GM18873 (cell line): ENCODE results near the gene TSPEAR.
"Not testable (repeated sequence)": the region's sequence is repeated elsewhere in the genome, so short reads cannot be mapped to it uniquely, and the experiment has no call there.

ENCODE experiments used
- ATAC-seq: cut with Tn5 transposase; IDR thresholded peaks from one replicate; pipeline ENCODE4 v1.9.1; 2021; ENCODE audit warnings: mild to moderate bottlenecking, moderate library complexity, moderate number of reproducible peaks; ENCODE audit not compliant: unreplicated experiment, low FRiP score

TSPEAR gene

DNA sequence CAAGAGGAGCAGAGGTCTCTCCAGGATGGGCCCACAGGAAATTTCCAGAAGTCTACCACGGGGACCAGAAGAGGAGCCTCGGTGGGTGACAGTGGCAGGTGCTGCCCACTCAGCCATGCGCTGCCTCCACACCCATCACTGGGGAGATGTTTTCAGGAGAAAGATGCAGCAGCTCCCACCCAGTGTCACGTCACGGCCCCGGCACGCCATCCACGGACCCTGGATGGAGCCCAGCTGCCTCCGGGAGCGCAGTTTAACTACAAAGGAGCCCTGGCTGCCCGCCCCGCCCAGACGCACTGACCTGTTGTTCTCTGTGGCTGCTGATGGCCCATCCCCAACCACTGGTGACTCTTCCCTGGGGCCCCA lies 6.8 kb downstream of the TSPEAR start:
- no peak for ATAC-seq

DNA sequence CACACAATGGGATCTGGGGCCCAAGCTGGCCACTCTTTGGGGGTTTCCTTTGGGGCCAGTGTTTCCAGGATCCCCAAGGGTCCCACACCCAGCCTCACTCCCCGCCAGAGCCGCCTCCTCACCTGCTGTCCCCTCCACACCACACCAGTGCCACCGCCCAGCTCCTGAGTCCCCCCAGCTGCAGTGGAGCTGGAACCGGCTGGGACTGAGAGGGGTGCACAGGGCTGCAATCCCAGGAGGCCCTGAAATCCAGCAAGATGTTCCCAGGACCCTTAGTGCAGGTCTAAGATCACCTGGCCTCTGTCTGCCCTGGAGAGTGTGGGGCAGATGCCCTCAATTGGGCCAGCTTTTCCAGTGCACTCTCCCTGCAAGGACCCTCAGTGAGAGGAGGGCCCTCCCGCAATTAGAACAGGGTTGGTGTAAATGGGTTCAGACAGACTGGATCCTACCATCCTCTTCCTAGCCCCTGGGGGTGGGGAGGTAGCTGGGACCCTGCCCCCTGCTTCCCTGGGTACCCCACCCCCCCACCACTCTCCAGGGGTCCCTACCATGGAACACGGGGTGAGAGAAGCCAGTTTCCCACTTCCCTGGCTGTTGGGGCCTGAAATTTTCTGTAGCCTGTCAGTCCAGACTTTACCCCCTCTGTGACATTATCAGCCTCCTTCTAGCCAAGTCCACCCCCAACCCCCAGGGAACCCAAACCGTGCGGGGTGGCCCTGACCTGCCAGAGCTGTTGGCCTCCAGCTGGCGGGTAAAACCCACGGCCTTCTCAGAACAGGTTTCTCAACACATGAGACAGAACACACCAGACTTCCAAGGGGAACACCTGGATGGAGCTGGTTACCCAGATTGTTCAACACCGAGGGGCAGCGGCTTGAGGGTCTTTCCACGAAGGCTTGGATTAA lies 7.4 kb downstream of the TSPEAR start:
- ATAC-seq: no peak

DNA sequence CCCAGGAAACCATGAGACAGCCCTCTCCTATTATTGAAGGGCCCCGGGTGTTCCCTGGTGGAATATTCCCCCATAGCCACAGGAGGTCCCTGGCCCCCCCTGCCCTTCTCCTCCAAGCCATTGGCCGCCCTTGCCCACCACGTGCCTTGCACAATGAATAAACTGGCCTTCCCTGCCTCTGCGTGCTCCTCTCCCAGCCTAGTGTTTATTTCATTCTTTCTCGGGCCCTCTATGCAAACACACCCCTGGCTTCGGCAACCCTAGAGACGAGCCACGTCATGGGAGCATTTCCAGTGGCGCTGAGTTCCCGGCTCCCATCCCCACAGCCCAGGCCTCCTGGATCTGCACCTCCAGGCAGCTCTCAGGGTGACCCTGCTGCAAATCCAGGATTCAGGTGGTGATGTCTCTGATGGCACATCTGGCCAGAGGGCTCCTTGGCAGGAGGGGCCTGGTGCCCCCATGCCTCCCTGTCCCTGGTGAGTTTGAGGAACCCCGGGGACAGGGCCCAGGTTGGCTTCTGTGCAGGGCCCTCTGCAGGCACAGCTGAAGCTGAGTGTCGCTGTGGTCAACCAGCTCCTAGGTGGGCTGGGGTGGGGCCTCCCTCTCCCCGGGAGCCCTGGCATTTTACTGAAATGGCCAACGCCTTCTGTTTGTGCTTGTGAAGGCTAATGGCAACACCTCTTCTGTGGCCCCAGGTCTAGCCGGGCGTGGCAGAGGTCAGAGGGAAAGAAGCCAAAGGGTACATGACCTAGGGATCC lies 8.2 kb downstream of the TSPEAR start:
- no peak for ATAC-seq

DNA sequence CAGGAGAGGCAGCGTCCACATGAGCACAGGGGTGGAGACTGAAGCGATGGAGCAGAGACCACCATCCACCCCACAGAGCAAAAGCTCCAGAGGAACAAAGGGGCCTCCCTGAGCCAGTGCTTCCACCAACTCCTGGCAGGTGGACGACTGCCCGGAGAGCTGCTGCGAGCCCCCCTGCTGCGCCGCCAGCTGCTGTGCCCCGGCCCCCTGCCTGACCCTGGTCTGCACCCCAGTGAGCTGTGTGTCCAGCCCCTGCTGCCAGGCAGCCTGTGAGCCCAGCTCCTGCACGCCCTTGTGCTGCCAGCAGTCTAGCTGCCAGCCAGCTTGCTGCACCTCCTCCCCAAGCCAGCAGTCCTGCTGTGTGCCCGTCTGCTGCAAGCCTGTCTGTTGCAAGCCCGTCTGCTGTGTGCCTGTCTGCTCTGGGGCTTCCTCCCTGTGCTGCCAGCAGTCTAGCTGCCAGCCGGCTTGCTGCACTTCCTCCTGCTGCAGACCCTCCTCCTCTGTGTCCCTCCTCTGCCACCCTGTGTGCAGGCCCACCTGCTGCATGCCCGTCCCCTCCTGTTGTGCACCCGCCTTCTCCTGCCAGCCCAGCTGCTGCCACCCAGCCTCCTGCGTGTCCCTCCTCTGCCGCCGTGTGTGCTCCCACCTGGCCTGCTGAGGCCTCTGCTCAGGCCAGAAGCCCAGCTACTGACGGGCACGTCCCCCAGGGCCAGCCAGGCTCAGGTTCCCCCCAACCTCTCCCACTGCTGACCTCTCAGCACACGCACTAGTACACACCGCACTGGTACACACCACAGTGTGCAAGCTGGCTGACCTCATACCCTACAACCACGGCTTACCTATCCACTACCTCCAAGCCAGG lies 9.0 kb downstream of the TSPEAR start:
- no peak for ATAC-seq

DNA sequence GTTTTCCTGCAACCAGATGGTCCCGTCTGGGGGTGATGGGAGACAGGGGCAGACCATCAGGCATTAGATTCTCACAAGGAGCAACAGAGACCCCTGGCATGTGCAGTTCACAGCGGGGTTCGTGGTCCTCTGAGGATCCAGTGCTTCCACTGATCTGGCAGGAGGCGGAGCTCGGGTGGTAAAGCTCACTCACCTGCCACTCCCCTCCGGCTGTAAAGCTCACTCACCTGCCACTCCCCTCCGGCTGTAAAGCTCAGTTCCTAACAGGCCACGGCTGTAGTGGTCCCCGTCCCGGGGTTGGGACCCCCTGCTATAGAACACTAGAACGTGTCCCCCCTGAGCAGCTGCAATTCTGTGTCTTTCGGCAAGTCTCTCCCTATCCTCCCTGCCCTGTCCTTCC lies 9.8 kb downstream of the TSPEAR start:
- ATAC-seq: no peak

DNA sequence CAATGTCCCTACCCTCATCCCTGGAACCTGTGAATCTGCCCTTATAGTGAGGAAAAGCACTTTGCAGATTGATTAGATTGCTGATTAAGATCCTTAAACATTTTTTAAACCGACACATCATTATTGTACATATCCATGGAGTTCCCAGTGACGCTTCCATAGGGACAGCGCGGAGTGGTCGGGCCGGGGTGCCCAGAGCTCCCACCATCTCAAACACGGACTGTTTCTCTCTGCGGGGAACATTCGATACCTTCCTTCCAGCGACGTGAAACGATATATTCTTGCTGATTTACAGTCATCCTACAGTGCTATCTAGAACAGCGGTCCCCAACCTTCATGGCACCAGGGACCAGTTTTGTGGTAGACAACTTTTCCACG lies 10.4 kb downstream of the TSPEAR start:
- ATAC-seq: no peak

DNA sequence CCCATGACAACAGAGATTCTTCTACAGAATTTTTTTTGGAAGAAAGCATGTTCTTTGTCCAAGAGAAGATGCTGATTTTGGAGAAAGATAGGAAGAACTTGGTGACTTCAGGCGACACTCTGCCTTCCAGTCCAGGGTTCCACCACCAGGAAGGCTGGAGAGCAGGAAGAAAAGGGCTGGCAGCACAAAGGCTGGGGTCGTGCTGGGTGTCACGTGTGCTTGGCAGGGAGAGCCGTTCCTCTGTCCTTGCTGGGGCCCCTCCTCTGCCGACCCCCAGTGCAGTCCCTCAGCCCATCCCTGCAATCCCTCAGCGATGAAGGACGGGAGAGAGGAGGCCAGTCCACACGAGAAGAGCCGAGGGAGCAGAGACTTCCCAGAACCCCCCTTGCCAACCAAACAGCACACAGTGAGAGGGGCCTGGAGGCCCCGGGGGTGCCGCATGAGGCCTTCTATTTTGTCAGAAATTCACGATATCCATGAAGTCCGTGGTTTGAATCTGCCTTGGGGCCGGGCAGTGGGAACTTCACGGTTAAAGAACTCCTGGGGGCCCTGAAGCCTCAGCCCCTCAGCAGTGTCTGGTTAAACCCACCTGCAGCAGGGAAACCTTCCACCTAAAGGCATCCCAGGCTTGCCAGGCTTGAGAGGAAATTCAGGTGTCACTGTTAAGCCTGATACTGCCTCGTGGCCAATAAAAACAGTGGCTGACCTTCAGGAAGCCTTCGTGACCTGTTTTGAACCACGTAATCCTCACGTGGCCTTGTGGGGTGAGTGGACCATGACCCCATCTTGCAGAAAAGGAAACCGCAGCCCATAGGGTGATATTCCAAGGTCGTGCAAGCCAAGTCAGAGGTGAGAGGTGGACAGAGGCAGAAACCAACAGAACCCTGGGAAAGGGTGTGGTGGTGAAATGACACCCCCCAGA lies 11.0 kb downstream of the TSPEAR start:
- ATAC-seq: no peak

DNA sequence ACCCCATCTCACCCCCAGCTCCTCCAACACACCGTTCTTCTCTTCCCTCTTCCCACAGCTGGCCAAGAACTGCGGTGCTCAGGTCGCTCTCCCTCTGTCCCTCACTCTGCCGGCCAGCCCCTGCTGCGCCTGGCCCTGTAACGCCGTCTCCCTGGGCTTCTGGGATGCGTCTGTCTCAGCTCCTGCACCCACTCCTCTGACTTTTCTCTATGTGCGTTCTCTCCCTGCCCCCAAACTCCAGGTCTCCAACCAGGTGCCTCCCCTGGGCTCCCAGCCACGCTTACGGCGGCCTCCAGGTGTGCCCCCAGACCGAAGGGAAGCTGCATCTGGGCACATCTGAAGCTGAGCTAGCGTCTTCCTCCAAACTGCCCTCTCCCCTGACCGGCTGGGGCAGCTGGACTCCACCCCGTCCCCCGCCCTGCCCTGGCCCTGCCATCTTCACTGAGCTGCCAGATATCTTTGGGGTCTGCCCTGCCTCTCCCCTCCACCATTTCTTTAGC lies 11.8 kb downstream of the TSPEAR start:
- ATAC-seq: no peak

DNA sequence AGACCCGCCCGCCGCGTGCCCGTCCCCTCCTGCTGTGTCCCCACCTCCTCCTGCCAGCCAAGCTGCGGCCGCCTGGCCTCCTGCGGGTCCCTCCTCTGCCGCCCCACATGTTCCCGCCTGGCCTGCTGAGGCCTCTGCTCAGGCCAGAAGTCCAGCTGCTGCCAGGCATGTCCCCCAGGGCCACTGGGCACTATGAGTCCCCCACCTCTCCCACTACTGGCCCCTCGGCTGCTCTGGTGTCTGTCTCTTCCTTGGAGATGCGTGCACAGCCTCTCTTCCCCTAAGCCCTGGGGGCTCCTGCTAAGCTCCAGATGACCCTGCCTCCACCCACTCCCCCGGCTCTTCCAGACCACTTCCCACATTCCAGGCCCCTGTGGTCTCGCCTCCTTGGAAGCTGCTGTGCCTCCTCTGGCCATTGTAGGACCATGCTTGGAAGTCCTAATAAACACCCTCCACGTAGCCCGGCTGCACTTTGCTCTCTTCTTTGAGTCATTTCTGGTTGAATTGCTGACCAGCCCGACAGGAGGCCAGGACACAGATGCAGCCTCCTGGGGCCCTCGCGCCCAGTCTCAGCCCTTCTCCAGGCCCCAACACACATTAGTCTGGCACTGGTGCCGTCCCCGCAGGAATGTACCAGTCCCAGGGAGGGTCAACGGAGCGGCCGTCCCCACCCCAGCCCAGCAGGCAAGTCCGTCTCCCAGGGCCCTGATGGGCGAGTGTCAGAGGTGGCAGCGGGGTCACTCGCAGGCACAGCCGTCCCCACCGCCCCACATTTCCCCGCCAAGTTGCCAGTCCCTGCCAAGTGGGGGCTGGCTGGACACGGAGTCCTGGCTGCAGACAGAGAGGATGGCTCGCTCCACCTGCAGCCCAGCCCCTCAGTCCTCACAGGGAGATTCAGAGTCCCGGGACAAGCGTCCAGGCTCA lies 13.3 kb downstream of the TSPEAR start:
- no peak for ATAC-seq

DNA sequence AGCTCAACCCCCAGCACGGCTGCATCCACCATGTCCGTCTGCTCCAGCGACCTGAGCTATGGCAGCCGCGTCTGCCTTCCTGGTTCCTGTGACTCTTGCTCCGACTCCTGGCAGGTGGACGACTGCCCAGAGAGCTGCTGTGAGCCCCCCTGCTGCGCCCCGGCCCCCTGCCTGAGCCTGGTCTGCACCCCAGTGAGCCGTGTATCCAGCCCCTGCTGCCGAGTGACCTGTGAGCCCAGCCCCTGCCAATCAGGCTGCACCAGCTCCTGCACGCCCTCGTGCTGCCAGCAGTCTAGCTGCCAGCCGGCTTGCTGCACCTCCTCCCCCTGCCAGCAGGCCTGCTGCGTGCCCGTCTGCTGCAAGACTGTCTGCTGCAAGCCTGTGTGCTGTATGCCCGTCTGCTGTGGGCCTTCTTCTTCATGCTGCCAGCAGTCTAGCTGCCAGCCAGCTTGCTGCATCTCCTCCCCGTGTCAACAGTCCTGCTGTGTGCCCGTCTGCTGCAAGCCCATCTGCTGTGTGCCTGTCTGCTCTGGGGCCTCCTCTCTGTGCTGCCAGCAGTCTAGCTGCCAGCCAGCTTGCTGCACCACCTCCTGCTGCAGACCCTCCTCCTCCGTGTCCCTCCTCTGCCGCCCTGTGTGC lies 14.1 kb downstream of the TSPEAR start, which contains the start of gene KRTAP10-12:
TSS of gene KRTAP10-12 (plus strand) at position 1 of the 639 bp plus-strand sequence. CDS start at position 31, 30 bp downstream.
- ATAC-seq: not testable (repeated sequence)

DNA sequence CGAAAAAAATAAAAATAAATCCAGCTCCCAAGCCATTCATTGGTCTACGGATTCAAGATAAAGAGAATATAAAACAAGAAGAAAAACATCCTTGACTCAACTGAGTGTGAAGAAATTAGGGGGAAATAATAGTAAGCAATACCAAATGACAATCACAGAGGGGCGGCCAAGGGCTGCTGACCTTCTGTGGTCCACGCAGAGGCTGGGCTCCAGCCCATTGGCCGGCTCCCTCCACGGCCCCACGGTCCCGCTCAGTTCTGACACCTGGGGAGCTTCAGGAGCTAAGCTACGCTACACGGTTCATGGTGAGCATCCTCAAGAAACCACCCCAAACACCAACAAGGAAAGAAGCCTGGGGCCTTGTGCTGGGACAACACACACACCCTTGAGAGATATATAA lies 14.8 kb downstream of the TSPEAR start:
- ATAC-seq: no peak

DNA sequence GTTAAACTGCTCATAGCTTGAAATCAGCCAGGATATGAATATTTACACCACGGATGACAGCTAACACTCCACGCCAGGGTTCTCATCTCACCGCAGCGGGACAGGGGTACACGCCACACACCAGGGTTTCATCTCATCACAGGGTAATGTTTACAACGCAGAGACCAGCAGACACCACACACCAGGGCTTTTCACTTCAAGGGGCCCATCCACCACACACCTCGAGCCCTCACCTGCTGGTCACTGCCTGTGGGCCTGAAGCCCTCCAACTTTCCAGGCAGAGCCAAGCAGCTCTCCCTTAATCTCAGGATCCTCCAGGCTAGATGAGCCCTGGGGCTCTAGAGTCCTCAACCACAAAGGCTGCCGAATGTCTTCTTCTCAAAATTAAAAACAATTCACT lies 15.7 kb downstream of the TSPEAR start:
- no peak for ATAC-seq

DNA sequence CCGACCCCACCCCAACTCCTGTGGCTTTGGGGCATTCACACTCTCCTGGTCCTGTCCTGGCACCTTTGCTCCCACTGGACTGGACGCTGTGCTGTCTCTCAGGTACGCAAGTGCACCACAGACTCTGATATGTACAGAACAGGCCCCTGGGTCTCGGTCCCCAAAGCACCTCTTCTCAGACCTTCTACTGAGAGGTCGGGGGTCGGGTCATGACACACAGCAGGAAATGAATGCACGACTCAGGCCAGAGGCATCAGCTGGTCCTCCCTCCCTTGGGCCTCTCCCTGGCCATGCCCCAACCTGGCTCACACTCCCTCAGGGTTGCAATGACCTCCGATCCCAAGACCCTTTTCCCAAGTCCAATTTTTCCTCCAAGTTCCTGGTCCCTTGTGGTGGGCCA lies 16.2 kb downstream of the TSPEAR start:
- no peak for ATAC-seq

DNA sequence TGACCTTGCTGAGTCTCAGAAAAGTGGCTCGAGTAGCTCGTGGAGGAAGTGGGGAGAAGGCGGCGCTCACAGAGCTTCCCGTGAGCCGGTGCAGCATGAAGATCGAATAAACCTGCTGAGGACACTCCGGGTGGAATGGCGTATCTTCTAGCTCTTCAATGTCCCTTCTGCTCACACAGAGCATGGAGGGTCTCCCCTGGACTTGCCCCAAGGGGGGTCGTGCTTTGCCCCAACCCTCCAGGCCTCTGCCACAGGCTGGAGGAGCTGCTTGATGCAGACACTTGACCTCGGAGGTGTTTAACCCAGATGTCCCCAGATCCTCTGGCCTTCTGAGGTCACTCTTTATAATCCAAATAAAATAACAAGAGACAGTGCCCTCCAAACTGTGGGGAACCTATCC lies 16.6 kb downstream of the TSPEAR start:
- no peak for ATAC-seq

DNA sequence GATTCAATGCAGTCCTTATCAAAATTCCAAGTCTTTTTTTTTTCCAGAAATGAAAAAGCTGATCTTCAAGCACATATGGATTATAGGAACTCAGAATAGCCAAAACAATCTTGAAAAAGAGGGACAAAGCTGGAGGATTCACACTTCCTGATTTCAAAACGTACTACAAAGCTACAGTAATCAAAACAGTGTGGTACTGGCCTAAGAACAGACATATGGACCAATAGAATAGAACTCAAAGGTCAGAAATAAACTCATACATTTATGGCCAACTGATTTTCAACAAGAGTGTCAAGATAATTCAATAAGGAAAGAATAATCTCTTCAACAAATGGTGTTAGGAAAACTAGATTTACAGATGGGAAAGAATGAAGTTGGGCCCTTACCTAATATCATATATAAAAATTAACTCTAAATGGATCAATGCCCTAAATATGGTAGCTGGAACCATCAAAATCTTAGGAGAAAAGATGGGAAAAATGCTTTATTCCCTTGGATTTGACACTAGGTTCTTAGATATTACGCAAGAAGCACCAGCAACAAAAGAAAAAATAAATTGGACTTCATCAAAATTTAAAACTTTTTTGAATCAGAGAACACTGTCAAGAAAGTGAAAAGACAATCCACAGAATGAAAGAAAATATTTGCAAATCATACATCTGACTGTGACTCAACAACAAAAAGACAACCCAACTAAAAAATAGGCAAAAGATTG lies 18.4 kb downstream of the TSPEAR start:
- ATAC-seq: no peak

DNA sequence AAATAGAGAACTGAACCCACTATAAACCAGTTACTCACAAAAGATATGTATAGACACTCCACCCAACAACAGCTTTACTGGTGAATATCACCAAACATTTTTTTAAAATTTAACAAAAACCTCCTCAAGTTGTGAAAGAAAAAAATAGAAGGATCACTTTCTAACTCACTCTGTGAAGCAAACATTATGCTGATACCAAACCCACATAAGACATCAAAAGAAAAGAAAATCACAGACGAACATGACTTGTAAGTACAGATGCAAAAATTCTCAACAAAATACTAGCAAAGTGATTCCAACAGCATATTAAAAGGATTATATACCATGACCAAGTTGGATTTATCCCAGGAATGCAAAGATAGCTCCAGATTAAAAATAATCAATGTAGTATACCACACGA lies 19.7 kb downstream of the TSPEAR start:
- ATAC-seq: no peak

DNA sequence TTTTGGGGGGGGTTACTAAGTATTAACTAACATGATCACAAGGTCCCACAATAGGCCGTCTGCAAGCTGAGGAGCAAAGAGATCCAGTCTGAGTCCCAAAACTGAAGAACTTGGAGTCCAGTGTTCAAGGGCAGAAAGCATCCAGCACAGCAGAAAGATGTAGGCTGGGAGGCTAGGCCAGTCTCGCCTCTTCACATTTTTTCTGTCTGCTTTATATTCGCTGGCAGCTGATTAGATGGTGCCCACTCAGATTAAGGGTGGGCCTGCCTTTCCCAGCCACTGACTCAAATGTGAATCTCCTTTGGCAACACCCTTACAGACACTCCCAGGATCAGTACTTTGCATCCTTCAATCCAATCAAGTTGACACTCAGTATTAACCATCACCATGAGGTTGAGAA lies 21.6 kb downstream of the TSPEAR start:
- ATAC-seq: not testable (repeated sequence)
